PC-9 (cell line): Measurements from ENCODE around the gene HSFX4. TPM values are rescaled to one million over a fixed set of nuclear protein-coding genes. Genes with fewer than 3 reads are reported as not detected.
"Not testable (repeated sequence)": the region's sequence is repeated elsewhere in the genome, so short reads cannot be mapped to it uniquely, and the experiment has no call there.

Experiments used
- BruUV-seq: library from RNA; stranded (reverse); fragments of 400-500 nt; replicated peaks from 2 replicates; lab custom pipeline; 2021; lab: Mats Ljungman, UMichigan
- CTCF ChIA-PET: fragments of 300-600 bp; sonication (Branson Sonifier 250); formaldehyde crosslinking; loops from one replicate; lab custom pipeline; 2022; ENCODE audit warnings: antibody characterized with exemption; lab: Charles Lee
- POLR2A ChIA-PET: fragments of 300-600 bp; sonication (Branson Sonifier 250); formaldehyde crosslinking; loops from one replicate; lab custom pipeline; 2022; ENCODE audit warnings: antibody characterized with exemption; ENCODE audit not compliant: unreplicated experiment; lab: Charles Lee
- DNase-seq, 2 experiments: peaks; one replicate each; pipeline versions ENCODE4 v3.0.0 to v3.0.0-alpha.2; 2015 to 2022; ENCODE audit warnings: mixed read lengths in 1 of 2
- H2AFZ ChIP-seq: fragments of 200-600 bp; sonication (generic); 2 replicates; pipeline ENCODE4 v1.8.1; 2017; ENCODE audit warnings: antibody characterized with exemption
- H3F3A ChIP-seq: fragments of 200-600 bp; sonication (generic); 2 replicates; pipeline ENCODE4 v1.8.1; 2017; ENCODE audit warnings: antibody characterized with exemption, mild to moderate bottlenecking, low read depth; ENCODE audit not compliant: insufficient read depth
- H3K27ac ChIP-seq: fragments of 200-600 bp; sonication (generic); 2 replicates; pipeline ENCODE4 v1.6.1; 2016; ENCODE audit warnings: mixed run types
- H3K27me3 ChIP-seq: fragments of 200-600 bp; sonication (generic); 2 replicates; pipeline ENCODE4 v1.6.1; 2016; ENCODE audit warnings: low read depth, mixed run types; ENCODE audit not compliant: insufficient read depth
- H3K36me3 ChIP-seq: fragments of 200-600 bp; sonication (generic); 2 replicates; pipeline ENCODE4 v1.6.1; 2016; ENCODE audit warnings: low read depth, mixed run types
- H3K4me1 ChIP-seq: fragments of 200-600 bp; sonication (generic); replicated peaks from 2 replicates; pipeline ENCODE4 v1.6.1; 2016; ENCODE audit warnings: mixed run types; ENCODE audit not compliant: insufficient read depth
- H3K4me2 ChIP-seq: fragments of 200-600 bp; sonication (generic); 2 replicates; pipeline ENCODE4 v1.6.1; 2017; ENCODE audit warnings: mixed run types
- H3K4me3 ChIP-seq: fragments of 200-600 bp; sonication (generic); 2 replicates; pipeline ENCODE4 v1.6.1; 2016; ENCODE audit warnings: mixed run types
- H3K79me2 ChIP-seq: fragments of 200-600 bp; sonication (generic); 2 replicates; pipeline ENCODE4 v1.6.1; 2017; ENCODE audit warnings: low read depth, mixed run types
- H3K9me2 ChIP-seq: fragments of 200-600 bp; sonication (generic); 2 replicates; pipeline ENCODE4 v1.8.1; 2017; ENCODE audit warnings: mild to moderate bottlenecking; ENCODE audit not compliant: insufficient read depth
- H3K9me3 ChIP-seq: fragments of 200-600 bp; sonication (generic); 2 replicates; pipeline ENCODE4 v1.8.1; 2016; ENCODE audit warnings: low read depth; ENCODE audit not compliant: insufficient read depth
- H4K20me1 ChIP-seq: fragments of 200-600 bp; sonication (generic); 2 replicates; pipeline ENCODE4 v1.8.1; 2017; ENCODE audit not compliant: insufficient read depth
- intact Hi-C: fragments of 100-400 bp; cut with micrococcal nuclease; formaldehyde crosslinking; loops from one replicate; pipeline ENCODE4 v1.10.0; 2022; ENCODE audit not compliant: unreplicated experiment
- total RNA-seq: library from RNA; stranded (reverse); gene quantifications from 2 replicates; pipeline ENCODE4 v1.2.3, GENCODE V29; 2021

Gene HSFX4
- total RNA-seq, 1 experiment from 2014 or later: not detected

- H3K4me1 ChIP-seq, H3K9me3 ChIP-seq, H3K9me2 ChIP-seq, CTCF ChIA-PET, BruUV-seq, H3K4me3 ChIP-seq, POLR2A ChIA-PET, H3F3A ChIP-seq, H3K4me2 ChIP-seq, H4K20me1 ChIP-seq, H2AFZ ChIP-seq, DNase-seq, H3K27me3 ChIP-seq, intact Hi-C loops, H3K36me3 ChIP-seq, H3K27ac ChIP-seq, H3K79me2 ChIP-seq: not testable (repeated sequence)
Measured at GRCh38 chrX:149927245-149927963, 2.0 kb upstream of the HSFX4 start.

GRCh38 chrX:149927964-149928258 lies 1.5 kb upstream of the HSFX4 start:
- H3F3A ChIP-seq, H3K27ac ChIP-seq, DNase-seq, H3K79me2 ChIP-seq, H3K36me3 ChIP-seq, H3K4me3 ChIP-seq, H3K4me1 ChIP-seq, H4K20me1 ChIP-seq, POLR2A ChIA-PET, H3K27me3 ChIP-seq, BruUV-seq, H3K4me2 ChIP-seq, H3K9me3 ChIP-seq, CTCF ChIA-PET, intact Hi-C loops, H2AFZ ChIP-seq, H3K9me2 ChIP-seq: not testable (repeated sequence)

- POLR2A ChIA-PET, H3K9me3 ChIP-seq, H3K27ac ChIP-seq, CTCF ChIA-PET, H3K79me2 ChIP-seq, DNase-seq, H3K27me3 ChIP-seq, H2AFZ ChIP-seq, H3F3A ChIP-seq, H3K36me3 ChIP-seq, H3K4me2 ChIP-seq, BruUV-seq, H3K4me3 ChIP-seq, H3K4me1 ChIP-seq, intact Hi-C loops, H3K9me2 ChIP-seq, H4K20me1 ChIP-seq: not testable (repeated sequence)
Measured at GRCh38 chrX:149928635-149929034, 738 bp upstream of the HSFX4 start.

GRCh38 chrX:149931355-149931754 lies 2.0 kb downstream of the HSFX4 start:
- intact Hi-C loops, H3K27me3 ChIP-seq, POLR2A ChIA-PET, BruUV-seq, H3K9me2 ChIP-seq, DNase-seq, H3F3A ChIP-seq, H3K79me2 ChIP-seq, H3K27ac ChIP-seq, H3K4me2 ChIP-seq, H3K36me3 ChIP-seq, H3K4me1 ChIP-seq, H2AFZ ChIP-seq, CTCF ChIA-PET, H3K4me3 ChIP-seq, H4K20me1 ChIP-seq, H3K9me3 ChIP-seq: not testable (repeated sequence)

- H3K79me2 ChIP-seq, H3K36me3 ChIP-seq, H3F3A ChIP-seq, POLR2A ChIA-PET, H4K20me1 ChIP-seq, H3K9me2 ChIP-seq, intact Hi-C loops, H3K4me1 ChIP-seq, H2AFZ ChIP-seq, H3K27ac ChIP-seq, H3K4me3 ChIP-seq, CTCF ChIA-PET, H3K4me2 ChIP-seq, H3K27me3 ChIP-seq, H3K9me3 ChIP-seq, BruUV-seq, DNase-seq: not testable (repeated sequence)
Measured at GRCh38 chrX:149932150-149932549, 2.8 kb downstream of the HSFX4 start.

- H3K9me2 ChIP-seq, intact Hi-C loops, BruUV-seq: not testable (repeated sequence)
Measured at GRCh38 chrX:149932970-149933369, 3.6 kb downstream of the HSFX4 start.

GRCh38 chrX:149933547-149933946 lies 4.2 kb downstream of the HSFX4 start:
- CTCF ChIA-PET, POLR2A ChIA-PET, H3K4me1 ChIP-seq, H3K27me3 ChIP-seq, H2AFZ ChIP-seq, DNase-seq, H3K4me2 ChIP-seq, H3K27ac ChIP-seq, H3K36me3 ChIP-seq, H3F3A ChIP-seq, intact Hi-C loops, H4K20me1 ChIP-seq, H3K9me3 ChIP-seq, BruUV-seq, H3K9me2 ChIP-seq, H3K4me3 ChIP-seq: not testable (repeated sequence)
- peaks cover 13% of the 10 kb centered on the region for H3K79me2 ChIP-seq

More at GRCh38 chrX:149932970-149933369, 3.6 kb downstream of the HSFX4 start:
- H3K4me2 ChIP-seq, DNase-seq, H2AFZ ChIP-seq, H3K4me1 ChIP-seq, H3F3A ChIP-seq, H3K27me3 ChIP-seq, H3K9me3 ChIP-seq, CTCF ChIA-PET, H4K20me1 ChIP-seq, H3K27ac ChIP-seq, H3K4me3 ChIP-seq, H3K36me3 ChIP-seq, POLR2A ChIA-PET: not testable (repeated sequence)
- peaks cover 12% of the 10 kb centered on the region for H3K79me2 ChIP-seq
